Peyer's patch (tissue), 4 donors: ENCODE results near the gene TRAK1. TPM values are rescaled to one million over a fixed set of nuclear protein-coding genes. Genes with fewer than 3 reads are reported as not detected.

ENCODE experiments used
- DNase-seq, 3 donors: peaks; one replicate each; pipeline ENCODE4 v3.0.0-alpha.2; 2017 to 2019
- H3K27ac ChIP-seq, 4 donors: fragments of 200-600 bp; sonication (generic); one replicate each; pipeline ENCODE4 v1.5.1; 2016 to 2019
- H3K27me3 ChIP-seq, 2 donors: fragments of 200-600 bp; sonication (generic); one replicate each; pipeline ENCODE4 v1.5.1; 2019
- H3K36me3 ChIP-seq, 3 donors: fragments of 200-600 bp; sonication (generic); one replicate each; pipeline ENCODE4 v1.5.1; 2016 to 2019
- H3K4me1 ChIP-seq, 4 donors: fragments of 200-600 bp; sonication (generic); one replicate each; pipeline ENCODE4 v1.5.1; 2016 to 2019
- H3K4me3 ChIP-seq, 4 donors: fragments of 200-600 bp; sonication (generic); 1 replicate in 3 of 4; 2 replicates in 1 of 4; pipeline ENCODE4 v1.5.1; 2016 to 2019; ENCODE audit warnings: mild to moderate bottlenecking in 1 of 4
- H3K9me3 ChIP-seq, 4 donors: fragments of 200-600 bp; sonication (generic); one replicate each; pipeline ENCODE4 v1.5.1; 2016 to 2019; ENCODE audit warnings: mild to moderate bottlenecking in 1 of 4
- CTCF ChIP-seq, 6 experiments: fragments of 450-650 bp in 4 of 6; fragments of 200-600 bp in 2 of 6; sonication (generic) in 1 of 6; IDR thresholded peaks; one replicate each; pipeline ENCODE4 v1.5.1; 2017 to 2019; ENCODE audit warnings: antibody characterized with exemption in 6 of 6, mild to moderate bottlenecking in 3 of 6, moderate library complexity in 1 of 6
- POLR2A ChIP-seq, 2 donors: fragments of 450-650 bp; IDR thresholded peaks; one replicate each; pipeline ENCODE4 v1.5.1; 2017; ENCODE audit warnings: antibody characterized with exemption in 2 of 2, mild to moderate bottlenecking in 2 of 2, moderate library complexity in 2 of 2
- total RNA-seq, 4 donors: library from RNA; depleted of rRNA; stranded (reverse); fragments of >200 nt; gene quantifications; one replicate each; pipeline ENCODE4 v1.1.0, GENCODE V29; 2016

The TRAK1 gene
- total RNA-seq, 4 donors from 2014 or later: 96.2 to 283 (median 125) TPM

- H3K4me1 ChIP-seq: peaks cover 0 to 42% (median 0%) of the 10 kb centered on the region in 4 donors
- no peak overlapping the region for H3K4me3 ChIP-seq
- DNase-seq: peak in 1 of 3 donors; percentile 42
- H3K9me3 ChIP-seq: no peaks in the 10 kb centered on the region
- H3K27me3 ChIP-seq: no peaks in the 10 kb centered on the region
- H3K36me3 ChIP-seq: peaks cover 0 to 63% (median 0%) of the 10 kb centered on the region in 3 donors
- no peak for TF ChIP-seq CTCF (IDR thresholded peaks at IDR 0.05)
- no peak for TF ChIP-seq POLR2A (IDR thresholded peaks at IDR 0.05)
- peak overlapping the region in 3 of 4 donors; percentile 28 to 85 (median 76) for H3K27ac ChIP-seq
Observed at GRCh38 chr3:42187936-42188335, 96.8 kb downstream of the TRAK1 start.

GRCh38 chr3:42188376-42188775 lies 97.2 kb downstream of the TRAK1 start:
- TF ChIP-seq CTCF (IDR thresholded peaks at IDR 0.05): no peak
- TF ChIP-seq POLR2A (IDR thresholded peaks at IDR 0.05): no peak
- no peak overlapping the region for H3K4me3 ChIP-seq
- peak in 1 of 3 donors; percentile 60 for DNase-seq
- peaks cover 0 to 68% (median 0%) of the 10 kb centered on the region in 3 donors for H3K36me3 ChIP-seq
- peaks cover 0 to 39% (median 0%) of the 10 kb centered on the region in 4 donors for H3K4me1 ChIP-seq
- no peaks in the 10 kb centered on the region for H3K27me3 ChIP-seq
- no peaks in the 10 kb centered on the region for H3K9me3 ChIP-seq
- peak overlapping the region in 3 of 4 donors; percentile 28 to 85 (median 76) for H3K27ac ChIP-seq

- Histone ChIP-seq H3K36me3 (peaks cover 0 to 74% (median 0%) of the 10 kb centered on the region in 3 donors), H3K9me3 (no peaks in the 10 kb centered on the region), H3K4me3 (no peak overlapping the region), H3K4me1 (peaks cover 0 to 33% (median 0%) of the 10 kb centered on the region in 4 donors), H3K27me3 (no peaks in the 10 kb centered on the region), H3K27ac (peak overlapping the region in 3 of 4 donors; percentile 28 to 85 (median 76))
- peak in 2 of 3 donors; percentile 72 for DNase-seq
- TF ChIP-seq POLR2A (IDR thresholded peaks at IDR 0.05) (peak in 1 of 2 donors; percentile 25), CTCF (IDR thresholded peaks at IDR 0.05) (no peak)
Observed at GRCh38 chr3:42189001-42189460, 97.9 kb downstream of the TRAK1 start.

GRCh38 chr3:42189736-42190135 lies 98.6 kb downstream of the TRAK1 start:
- H3K4me1 ChIP-seq: peaks cover 0 to 32% (median 0%) of the 10 kb centered on the region in 4 donors
- peak in 1 of 3 donors; percentile 10 for DNase-seq

GRCh38 chr3:42190701-42191442 lies 99.7 kb downstream of the TRAK1 start:
- no peaks in the 10 kb centered on the region for H3K9me3 ChIP-seq
- peak in 2 of 3 donors; percentile 63 to 89 for DNase-seq
- TF ChIP-seq POLR2A (IDR thresholded peaks at IDR 0.05) (no peak), CTCF (IDR thresholded peaks at IDR 0.05) (peak; percentile 38 to 90 (median 86))
- peak overlapping the region in 2 of 4 donors; percentile 34 to 44 for H3K27ac ChIP-seq
- H3K4me3 ChIP-seq: no peak overlapping the region
- H3K4me1 ChIP-seq: peaks cover 0 to 32% (median 0%) of the 10 kb centered on the region in 4 donors
- peaks cover 0 to 83% (median 0%) of the 10 kb centered on the region in 3 donors for H3K36me3 ChIP-seq
- no peaks in the 10 kb centered on the region for H3K27me3 ChIP-seq

More at GRCh38 chr3:42189736-42190135, 98.6 kb downstream of the TRAK1 start:
- H3K27ac ChIP-seq: peak overlapping the region in 3 of 4 donors; percentile 28 to 85 (median 76)
- no peak overlapping the region for H3K4me3 ChIP-seq
- H3K36me3 ChIP-seq: peaks cover 0 to 77% (median 0%) of the 10 kb centered on the region in 3 donors
- H3K9me3 ChIP-seq: no peaks in the 10 kb centered on the region
- TF ChIP-seq CTCF (IDR thresholded peaks at IDR 0.05) (no peak), POLR2A (IDR thresholded peaks at IDR 0.05) (no peak)
- no peaks in the 10 kb centered on the region for H3K27me3 ChIP-seq
